Fibroblast of the aortic adventitia (primary cell): ENCODE measurements around the gene C2orf49. TPM values are rescaled to one million over a fixed set of nuclear protein-coding genes. Genes with fewer than 3 reads are reported as not detected.
A peak's percentile ranks its signal among the peaks of the same experiment; 100 is the strongest.

Experiments used
- DNase-seq: peaks from one replicate; pipeline ENCODE4 v3.0.0-alpha.2; 2010; ENCODE audit warnings: low read depth
- H3K4me3 ChIP-seq: 2 replicates; pipeline ENCODE4 v1.5.1; 2011; ENCODE audit warnings: low read depth, mild to moderate bottlenecking, control low read depth, low read length, moderate library complexity
- CTCF ChIP-seq: IDR thresholded peaks from 2 replicates; pipeline ENCODE4 v1.5.1; 2011; ENCODE audit warnings: mild to moderate bottlenecking, low read length, control low read depth, inconsistent platforms; ENCODE audit not compliant: insufficient read depth
- total RNA-seq: library from RNA; depleted of rRNA; stranded (reverse); fragments of >200 nt; gene quantifications from 2 replicates; pipeline ENCODE4 v1.2.3, GENCODE V29; 2012; ENCODE audit warnings: low replicate concordance

The C2orf49 gene
- total RNA-seq, 1 donor, result 20.1 TPM

GRCh38 chr2:105391058-105391627, 53.8 kb downstream of the C2orf49 start:
- peak; percentile 71 for DNase-seq
- no peak overlapping the region for H3K4me3 ChIP-seq
- no peak for TF ChIP-seq CTCF

DNA sequence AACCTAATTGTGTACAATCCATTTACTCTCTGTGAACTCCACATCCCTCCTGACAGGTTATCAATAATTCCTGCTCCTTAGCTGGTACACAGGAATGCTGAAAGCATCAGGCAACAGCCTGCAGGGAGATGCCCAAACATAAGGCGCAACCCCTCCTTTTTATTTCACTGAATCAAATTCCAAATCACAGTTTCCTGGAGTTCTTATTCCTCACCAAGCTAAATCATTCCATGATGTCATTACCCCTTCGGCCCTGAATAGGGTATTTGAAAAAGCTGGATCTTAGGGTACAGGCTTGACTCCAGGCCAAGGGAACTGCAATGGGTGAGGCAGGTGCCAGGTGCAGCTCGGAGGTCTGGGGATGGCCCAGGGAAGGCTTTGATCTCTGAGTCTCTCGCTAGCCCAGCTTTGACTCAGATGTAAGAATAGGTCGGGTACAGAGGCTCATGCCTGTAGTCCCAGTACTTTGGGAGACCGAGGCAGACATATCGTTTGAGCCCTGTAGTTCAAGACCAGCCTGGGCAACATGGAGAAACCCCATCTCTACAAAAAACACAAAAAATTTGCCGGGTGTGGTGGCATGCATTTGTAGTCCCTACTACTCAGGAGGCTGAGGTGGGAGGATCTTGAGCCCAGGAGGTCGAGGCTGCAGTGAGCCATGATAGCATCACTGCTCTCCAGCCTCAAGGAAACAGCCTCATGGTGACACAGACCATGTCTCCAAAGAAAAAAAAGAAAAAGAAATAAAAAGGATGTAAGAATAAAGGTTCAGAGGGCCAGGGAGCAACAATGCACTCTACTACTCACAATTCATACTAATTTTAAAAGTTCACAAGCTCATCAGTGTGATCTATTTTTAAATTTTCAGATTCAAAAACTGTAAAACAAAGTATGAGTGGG, 54.7 kb downstream of the C2orf49 start:
- no peak overlapping the region for H3K4me3 ChIP-seq
- TF ChIP-seq CTCF, result no peak
- peak; percentile 37 for DNase-seq

DNA sequence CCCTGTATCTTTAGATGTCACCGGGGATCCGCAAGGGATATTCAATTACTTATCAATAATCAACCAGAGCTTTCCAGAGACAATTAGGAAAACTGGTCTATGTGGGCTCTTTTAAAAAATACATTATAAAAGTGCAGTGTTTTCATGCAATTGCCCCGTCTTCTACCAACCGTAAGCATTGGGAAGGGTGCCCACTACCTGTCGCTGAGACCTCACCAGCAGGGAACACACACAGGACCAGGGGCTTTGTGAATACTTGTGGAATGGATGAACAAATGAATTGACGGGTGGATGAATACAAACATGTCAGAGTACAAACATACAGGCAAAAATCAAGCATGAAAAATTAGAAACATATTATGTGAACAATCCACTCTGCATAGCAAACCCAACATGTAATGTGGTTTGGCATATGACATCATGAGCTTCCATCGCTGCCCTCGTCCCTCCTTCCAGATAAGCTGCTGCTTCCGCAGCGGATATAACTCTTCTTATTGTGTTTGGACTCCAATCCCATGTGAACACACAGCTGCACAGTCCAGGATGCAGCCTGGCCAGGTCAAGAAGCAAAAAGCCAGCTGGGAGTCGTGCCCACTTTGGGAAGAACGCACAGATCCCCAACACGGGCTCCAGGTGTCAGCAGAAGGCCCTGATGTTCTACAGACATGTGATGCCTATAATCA, 56.2 kb downstream of the C2orf49 start:
- peak; percentile 19 for TF ChIP-seq CTCF
- peak; percentile 96 for DNase-seq
- H3K4me3 ChIP-seq, result peak overlapping the region; percentile 40

DNA sequence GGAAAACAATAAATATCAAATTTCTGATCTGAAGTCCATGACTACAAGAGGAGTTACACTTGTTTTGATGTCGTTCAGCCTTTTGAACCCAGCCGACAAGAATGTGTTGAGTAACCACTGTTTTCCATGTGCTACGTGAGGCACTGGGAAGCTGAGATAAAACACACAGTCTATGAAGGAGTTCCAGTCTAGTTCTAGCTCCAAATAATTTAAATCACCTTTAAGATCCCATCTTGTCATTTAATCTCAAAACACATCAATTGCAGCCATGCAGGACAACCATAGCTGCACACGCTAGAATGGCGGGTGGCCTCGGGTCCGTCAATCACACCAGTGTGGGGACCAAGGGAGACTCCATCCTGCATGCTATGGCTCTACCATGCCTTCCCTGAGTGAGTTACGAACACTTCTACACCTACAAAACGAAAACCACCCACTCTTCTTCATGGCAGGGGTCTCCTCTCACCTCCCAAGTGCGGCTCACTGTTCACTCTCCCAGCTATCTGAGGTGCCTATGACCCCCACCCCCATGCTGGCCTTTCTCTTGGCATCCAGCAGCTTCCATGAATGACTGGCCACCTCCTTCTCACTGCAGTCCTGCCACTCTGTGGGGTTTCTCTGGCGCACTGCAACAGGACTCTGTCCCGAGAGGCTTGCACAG, 57.7 kb downstream of the C2orf49 start:
- no peak for TF ChIP-seq CTCF
- peak; percentile 71 for DNase-seq
- H3K4me3 ChIP-seq, result peak overlapping the region; percentile 99

DNA sequence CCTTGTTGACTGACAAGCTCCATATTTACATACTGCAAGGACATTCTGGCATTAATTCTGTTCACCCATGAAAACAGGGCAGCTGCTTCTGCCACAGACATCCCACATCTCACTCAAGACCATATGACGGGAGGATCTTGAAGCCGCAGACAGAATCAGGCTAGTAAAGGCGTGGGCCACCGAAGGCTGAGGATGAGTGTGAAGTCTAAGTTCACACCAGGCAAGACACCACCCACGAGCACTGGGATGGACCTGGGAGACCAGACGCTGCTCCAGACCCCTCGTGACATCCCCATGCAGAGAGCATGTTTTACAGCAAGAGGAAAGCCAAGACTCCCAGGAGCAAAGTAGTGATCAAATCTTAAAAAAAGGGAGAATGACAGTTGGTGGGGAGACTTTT, 58.4 kb downstream of the C2orf49 start:
- TF ChIP-seq CTCF, result no peak

DNA sequence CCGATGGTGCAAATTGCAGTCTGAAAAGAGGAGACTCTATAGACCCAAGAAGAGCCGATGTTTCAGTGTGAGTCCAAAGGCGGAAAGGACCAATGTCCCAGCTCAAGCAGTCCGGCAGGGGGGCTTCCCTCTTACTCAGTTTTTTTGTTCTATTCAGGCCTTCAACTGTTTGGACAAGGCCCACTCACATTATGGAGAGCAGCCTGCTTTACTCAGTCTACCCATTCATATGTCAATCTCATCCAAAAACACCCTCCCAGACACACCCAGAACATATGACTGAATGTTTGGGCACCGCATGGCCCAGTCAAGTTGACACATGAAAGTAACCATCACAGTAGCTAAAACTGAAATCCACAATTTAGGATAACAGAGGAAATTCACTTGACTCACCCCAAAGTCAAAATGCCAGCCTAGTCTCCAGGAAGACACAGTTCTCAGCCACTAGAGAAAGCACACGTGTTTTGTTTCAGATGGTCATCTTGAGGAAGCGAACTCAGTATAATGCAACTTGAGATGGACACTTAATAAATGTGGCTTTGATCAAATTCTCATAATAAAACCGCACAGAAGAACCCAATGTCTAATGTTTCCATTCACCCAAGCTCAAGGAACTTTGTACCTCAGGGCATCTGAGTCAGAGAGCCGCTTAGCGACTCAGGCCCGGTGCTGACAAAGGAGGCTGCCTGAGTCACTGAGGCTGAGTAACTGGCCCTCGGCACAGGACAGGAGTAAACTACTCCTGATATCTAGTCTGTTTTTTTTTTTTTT, 59.1 kb downstream of the C2orf49 start:
- H3K4me3 ChIP-seq, result peak overlapping the region; percentile 99
- DNase-seq, result peak; percentile 95
- TF ChIP-seq CTCF, result no peak

More for the DNA sequence above, 58.4 kb downstream of the C2orf49 start:
- DNase-seq, result peak; percentile 37
- peak overlapping the region; percentile 99 for H3K4me3 ChIP-seq
